Measurements from ENCODE around the gene VIPR2. TPM values are rescaled to one million over a fixed set of nuclear protein-coding genes. Genes with fewer than 3 reads are reported as not detected.
"Not testable (repeated sequence)": the region's sequence is repeated elsewhere in the genome, so short reads cannot be mapped to it uniquely, and the experiment has no call there.

VIPR2 gene
- total and polyA plus RNA-seq, 2 of the 13 experiments (the other 11 are each of a cell fraction or from before 2014, with no cell fraction given), result not detected

DNA sequence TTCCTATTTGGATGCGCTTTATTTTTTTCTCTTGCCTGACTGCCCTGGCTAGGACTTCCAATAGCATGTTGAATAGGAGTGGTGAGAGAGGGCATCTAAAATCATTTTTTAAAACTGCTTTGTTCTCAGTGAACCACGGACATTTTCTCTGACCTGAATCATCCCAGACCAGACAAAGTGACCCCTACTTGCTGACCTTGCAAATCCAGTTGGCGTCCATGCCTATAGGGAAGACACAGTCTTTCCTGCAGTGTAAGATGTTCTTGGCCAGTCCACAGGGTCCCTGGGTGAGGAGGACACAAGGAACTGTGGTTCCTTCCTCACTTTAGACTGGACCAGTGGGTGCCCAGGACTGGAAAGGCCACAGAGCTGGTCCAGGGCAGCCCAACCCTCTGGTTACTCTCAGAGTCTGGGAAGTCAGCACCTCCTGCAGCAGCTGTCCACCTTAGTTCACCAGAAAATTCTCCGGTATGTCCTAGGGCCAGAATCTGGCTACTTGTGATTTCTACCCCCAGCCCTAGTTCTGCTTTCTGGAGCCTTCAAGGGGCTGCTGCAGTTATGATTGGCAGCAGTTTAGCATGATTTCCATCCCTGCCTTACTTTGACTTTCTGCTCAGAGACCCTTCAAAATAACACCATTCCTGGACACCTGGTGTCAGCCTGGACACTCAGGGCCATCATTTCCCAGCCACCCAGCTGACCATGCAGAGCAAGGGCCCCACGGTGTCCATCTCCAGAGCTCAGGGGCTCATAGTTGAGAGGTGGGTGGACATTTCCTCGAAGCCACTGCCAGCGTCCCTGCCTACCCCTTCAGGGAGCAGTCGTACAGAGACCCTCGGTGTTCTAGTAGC is 19.3 kb downstream of the VIPR2 start (continued):
- no peak for TF ChIP-seq ADNP (CRISPR knock-in tag; IDR thresholded peaks at IDR 0.05)
- TF ChIP-seq, protein P1, sequence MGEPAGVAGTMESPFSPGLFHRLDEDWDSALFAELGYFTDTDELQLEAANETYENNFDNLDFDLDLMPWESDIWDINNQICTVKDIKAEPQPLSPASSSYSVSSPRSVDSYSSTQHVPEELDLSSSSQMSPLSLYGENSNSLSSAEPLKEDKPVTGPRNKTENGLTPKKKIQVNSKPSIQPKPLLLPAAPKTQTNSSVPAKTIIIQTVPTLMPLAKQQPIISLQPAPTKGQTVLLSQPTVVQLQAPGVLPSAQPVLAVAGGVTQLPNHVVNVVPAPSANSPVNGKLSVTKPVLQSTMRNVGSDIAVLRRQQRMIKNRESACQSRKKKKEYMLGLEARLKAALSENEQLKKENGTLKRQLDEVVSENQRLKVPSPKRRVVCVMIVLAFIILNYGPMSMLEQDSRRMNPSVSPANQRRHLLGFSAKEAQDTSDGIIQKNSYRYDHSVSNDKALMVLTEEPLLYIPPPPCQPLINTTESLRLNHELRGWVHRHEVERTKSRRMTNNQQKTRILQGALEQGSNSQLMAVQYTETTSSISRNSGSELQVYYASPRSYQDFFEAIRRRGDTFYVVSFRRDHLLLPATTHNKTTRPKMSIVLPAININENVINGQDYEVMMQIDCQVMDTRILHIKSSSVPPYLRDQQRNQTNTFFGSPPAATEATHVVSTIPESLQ (CRISPR knock-in tag; conservative IDR thresholded peaks at IDR 0.05), result no peak
- TF ChIP-seq SCMH1 (CRISPR knock-in tag; IDR thresholded peaks at IDR 0.05; ENCODE audit: borderline replicate concordance), result no peak
- TF ChIP-seq ZNF234 (CRISPR knock-in tag; conservative IDR thresholded peaks at IDR 0.05), result no peak
- TF ChIP-seq XBP1 (CRISPR knock-in tag; IDR thresholded peaks at IDR 0.05), result no peak
- TF ChIP-seq, protein P2, sequence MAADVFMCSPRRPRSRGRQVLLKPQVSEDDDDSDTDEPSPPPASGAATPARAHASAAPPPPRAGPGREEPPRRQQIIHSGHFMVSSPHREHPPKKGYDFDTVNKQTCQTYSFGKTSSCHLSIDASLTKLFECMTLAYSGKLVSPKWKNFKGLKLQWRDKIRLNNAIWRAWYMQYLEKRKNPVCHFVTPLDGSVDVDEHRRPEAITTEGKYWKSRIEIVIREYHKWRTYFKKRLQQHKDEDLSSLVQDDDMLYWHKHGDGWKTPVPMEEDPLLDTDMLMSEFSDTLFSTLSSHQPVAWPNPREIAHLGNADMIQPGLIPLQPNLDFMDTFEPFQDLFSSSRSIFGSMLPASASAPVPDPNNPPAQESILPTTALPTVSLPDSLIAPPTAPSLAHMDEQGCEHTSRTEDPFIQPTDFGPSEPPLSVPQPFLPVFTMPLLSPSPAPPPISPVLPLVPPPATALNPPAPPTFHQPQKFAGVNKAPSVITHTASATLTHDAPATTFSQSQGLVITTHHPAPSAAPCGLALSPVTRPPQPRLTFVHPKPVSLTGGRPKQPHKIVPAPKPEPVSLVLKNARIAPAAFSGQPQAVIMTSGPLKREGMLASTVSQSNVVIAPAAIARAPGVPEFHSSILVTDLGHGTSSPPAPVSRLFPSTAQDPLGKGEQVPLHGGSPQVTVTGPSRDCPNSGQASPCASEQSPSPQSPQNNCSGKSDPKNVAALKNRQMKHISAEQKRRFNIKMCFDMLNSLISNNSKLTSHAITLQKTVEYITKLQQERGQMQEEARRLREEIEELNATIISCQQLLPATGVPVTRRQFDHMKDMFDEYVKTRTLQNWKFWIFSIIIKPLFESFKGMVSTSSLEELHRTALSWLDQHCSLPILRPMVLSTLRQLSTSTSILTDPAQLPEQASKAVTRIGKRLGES (CRISPR knock-in tag; IDR thresholded peaks at IDR 0.05; ENCODE audit: borderline replicate concordance), result no peak
- TF ChIP-seq, protein P3, sequence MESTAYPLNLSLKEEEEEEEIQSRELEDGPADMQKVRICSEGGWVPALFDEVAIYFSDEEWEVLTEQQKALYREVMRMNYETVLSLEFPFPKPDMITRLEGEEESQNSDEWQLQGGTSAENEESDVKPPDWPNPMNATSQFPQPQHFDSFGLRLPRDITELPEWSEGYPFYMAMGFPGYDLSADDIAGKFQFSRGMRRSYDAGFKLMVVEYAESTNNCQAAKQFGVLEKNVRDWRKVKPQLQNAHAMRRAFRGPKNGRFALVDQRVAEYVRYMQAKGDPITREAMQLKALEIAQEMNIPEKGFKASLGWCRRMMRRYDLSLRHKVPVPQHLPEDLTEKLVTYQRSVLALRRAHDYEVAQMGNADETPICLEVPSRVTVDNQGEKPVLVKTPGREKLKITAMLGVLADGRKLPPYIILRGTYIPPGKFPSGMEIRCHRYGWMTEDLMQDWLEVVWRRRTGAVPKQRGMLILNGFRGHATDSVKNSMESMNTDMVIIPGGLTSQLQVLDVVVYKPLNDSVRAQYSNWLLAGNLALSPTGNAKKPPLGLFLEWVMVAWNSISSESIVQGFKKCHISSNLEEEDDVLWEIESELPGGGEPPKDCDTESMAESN (CRISPR knock-in tag; conservative IDR thresholded peaks at IDR 0.05), result no peak
- no peak for TF ChIP-seq KAT7 (CRISPR knock-in tag; IDR thresholded peaks at IDR 0.05; ENCODE audit: borderline replicate concordance)

DNA sequence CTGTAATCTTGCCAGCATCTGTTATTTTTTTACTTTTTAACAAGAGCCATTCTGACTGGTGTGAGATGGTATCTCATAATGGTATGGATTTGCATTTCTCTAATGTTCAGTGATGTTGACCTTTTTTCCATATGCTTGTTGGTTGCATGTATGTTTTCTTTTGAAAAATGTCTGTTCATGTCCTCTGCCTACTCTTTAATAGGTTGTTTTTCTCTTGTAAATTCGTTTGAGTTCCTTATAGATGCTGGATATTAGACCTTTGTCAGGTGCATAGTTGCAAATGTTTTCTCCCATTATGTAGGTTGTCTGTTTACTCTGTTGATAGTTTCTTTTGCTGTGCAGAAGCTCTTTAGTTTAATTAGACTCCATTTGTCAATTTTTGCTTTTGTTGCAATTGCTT is 20.9 kb downstream of the VIPR2 start:
- FAIRE-seq; CTCF ChIA-PET (ENCODE audit: low intra/inter-chr PET ratio, low total read pairs); in situ Hi-C loops (cut with HindIII; ENCODE audit: extremely low pct_ligation_motif_present, low pct_unique_long_range_greater_than_20kb): not testable (repeated sequence)

DNA sequence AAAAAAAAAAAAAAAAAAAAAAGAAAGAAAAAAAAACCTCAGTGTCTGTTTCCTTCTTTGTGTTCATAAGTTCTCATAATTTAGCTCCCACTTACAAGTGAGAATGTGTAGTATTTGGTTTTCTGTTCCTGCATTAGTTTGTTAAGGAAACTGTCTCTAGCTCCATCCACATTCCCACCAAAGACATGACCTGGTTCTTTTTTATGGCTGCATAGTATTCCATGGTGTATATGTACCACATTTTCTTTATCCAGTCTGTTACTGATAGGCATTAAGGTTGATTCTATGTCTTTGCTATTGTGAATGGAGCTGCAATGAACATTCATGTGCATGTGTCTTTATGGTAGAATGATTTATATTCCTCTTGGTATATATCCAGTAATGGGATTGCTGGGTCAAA is 21.4 kb downstream of the VIPR2 start:
- BruUV-seq (replicated peaks); H3K4me3 ChIP-seq (replicated peaks in 1 of 3; ENCODE audit: insufficient read depth in 1 of 3, low read depth in 2 of 3, low read length in 3 of 3); CTCF ChIA-PET (ENCODE audit: low intra/inter-chr PET ratio, low total read pairs); H3K4me2 ChIP-seq (ENCODE audit: low read depth, low read length); H4K20me1 ChIP-seq (ENCODE audit: insufficient read depth, low read length); FAIRE-seq; H3K9ac ChIP-seq (ENCODE audit: insufficient read depth, low read depth, low read length); H2AFZ ChIP-seq (ENCODE audit: low read length); H3K27ac ChIP-seq (ENCODE audit: extremely low read length, insufficient read depth, low read length); ATAC-seq; DNase-seq (ENCODE audit: low spot score); H3K79me2 ChIP-seq (ENCODE audit: insufficient read depth, low read length); intact Hi-C loops (cut with micrococcal nuclease; ENCODE audit: unreplicated experiment); H3K9me3 ChIP-seq (ENCODE audit: low read length); H3K36me3 ChIP-seq (replicated peaks in 1 of 2; ENCODE audit: control insufficient read depth in 1 of 2, insufficient read depth in 2 of 2, low read length in 2 of 2); POLR2A ChIA-PET; in situ Hi-C loops (cut with HindIII; ENCODE audit: extremely low pct_ligation_motif_present, low pct_unique_long_range_greater_than_20kb): not testable (repeated sequence)
- peaks cover 12% of the 10 kb centered on the region for H3K4me1 ChIP-seq (ENCODE audit: insufficient read depth, low read length)
- H3K27me3 ChIP-seq (ENCODE audit: control insufficient read depth in 1 of 2, insufficient read depth in 2 of 2, low read length in 2 of 2), result peaks cover 4 to 56% of the 10 kb centered on the region in 2 experiments; a peak in 3 of 5 replicates

More for the DNA sequence above, 20.9 kb downstream of the VIPR2 start:
- H3K79me2 ChIP-seq (ENCODE audit: insufficient read depth, low read length); BruUV-seq (replicated peaks); H3K27ac ChIP-seq (ENCODE audit: extremely low read length, insufficient read depth, low read length); ATAC-seq; H3K36me3 ChIP-seq (replicated peaks in 1 of 2; ENCODE audit: control insufficient read depth in 1 of 2, insufficient read depth in 2 of 2, low read length in 2 of 2); intact Hi-C loops (cut with micrococcal nuclease; ENCODE audit: unreplicated experiment); H4K20me1 ChIP-seq (ENCODE audit: insufficient read depth, low read length); H2AFZ ChIP-seq (ENCODE audit: low read length); H3K9me3 ChIP-seq (ENCODE audit: low read length); POLR2A ChIA-PET; H3K4me2 ChIP-seq (ENCODE audit: low read depth, low read length); H3K4me3 ChIP-seq (replicated peaks in 1 of 3; ENCODE audit: insufficient read depth in 1 of 3, low read depth in 2 of 3, low read length in 3 of 3); H3K9ac ChIP-seq (ENCODE audit: insufficient read depth, low read depth, low read length); DNase-seq (ENCODE audit: low spot score): not testable (repeated sequence)
- WGBS (ENCODE audit: low lambda C conversion rate), result 0% methylated on average over 1 of the region's 1 CpG
- Histone ChIP-seq H3K4me1 (ENCODE audit: insufficient read depth, low read length) (peaks cover 12% of the 10 kb centered on the region), H3K27me3 (ENCODE audit: control insufficient read depth in 1 of 2, insufficient read depth in 2 of 2, low read length in 2 of 2) (peaks cover 4 to 53% of the 10 kb centered on the region in 2 experiments; a peak in 3 of 5 replicates)
